ENCODE results near the gene SPATA6.
"Not testable (repeated sequence)": the region's sequence is repeated elsewhere in the genome, so short reads cannot be mapped to it uniquely, and the experiment has no call there.

The SPATA6 gene

DNA sequence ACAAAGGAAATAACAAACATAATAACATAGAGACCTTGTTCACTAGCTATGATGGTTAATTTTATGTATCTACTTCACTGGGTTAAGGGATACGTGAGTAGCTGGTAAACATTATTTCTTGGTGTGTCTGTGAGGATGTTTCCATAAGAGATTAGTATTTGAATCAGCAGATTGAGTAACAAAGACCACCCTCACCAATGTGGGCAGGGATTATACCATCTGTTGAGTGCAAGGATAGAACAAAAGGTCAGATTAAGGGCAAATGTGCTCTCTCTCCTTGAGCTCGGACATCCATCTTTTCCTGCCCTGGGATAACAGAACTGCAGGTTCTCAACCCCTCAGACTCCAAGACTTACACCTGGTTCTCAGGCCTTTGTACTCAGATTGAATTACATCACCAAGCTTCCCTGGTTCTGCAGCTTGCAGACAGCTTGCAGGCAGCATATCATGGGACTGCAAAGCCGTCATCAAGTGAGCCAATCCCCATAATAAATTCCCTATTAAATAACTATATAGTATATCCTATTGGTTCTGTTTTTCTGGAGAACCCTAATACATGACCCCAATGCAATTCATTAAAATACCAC lies 9.2 kb downstream of the SPATA6 start:
- DNase-seq (ENCODE audit: low read depth) = no peak

DNA sequence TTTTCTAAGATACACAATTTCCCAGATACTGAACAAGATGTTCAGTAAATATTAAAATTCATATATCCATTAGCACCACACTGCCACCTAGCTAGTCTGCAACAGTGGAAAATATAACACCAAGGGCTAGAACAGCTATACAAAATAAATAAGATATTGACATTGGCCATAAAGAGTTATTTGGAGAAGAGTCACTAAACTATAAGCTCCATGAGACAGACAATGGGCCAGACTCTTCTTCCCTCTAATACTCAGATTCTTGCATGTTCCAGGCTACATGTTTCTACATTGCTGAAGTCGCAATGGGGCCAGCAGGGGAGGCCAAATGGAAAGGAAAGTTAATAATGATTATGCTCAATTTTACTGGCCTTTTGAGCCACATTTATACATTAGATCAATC lies 21.5 kb downstream of the SPATA6 start:
- no peak for DNase-seq (ENCODE audit: low read depth)

DNA sequence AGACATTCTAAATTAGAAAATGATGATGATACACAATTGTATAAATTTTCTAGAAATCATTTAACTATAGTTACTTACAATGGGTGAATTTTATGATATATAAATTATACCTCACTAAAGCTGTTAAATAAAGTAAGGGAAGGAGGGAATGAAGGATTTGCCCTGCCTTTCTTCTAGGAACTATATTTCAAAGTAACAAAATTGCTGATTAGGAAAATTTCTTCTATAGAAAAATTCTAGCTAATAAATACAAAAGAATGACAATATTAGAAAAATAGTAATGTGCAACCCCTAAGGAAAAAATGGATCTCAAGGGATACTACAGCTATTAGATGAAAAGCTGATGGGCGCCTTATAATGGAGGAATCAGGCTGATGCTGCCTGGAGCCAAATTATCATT lies 23.1 kb downstream of the SPATA6 start:
- DNase-seq (ENCODE audit: low read depth) = no peak

DNA sequence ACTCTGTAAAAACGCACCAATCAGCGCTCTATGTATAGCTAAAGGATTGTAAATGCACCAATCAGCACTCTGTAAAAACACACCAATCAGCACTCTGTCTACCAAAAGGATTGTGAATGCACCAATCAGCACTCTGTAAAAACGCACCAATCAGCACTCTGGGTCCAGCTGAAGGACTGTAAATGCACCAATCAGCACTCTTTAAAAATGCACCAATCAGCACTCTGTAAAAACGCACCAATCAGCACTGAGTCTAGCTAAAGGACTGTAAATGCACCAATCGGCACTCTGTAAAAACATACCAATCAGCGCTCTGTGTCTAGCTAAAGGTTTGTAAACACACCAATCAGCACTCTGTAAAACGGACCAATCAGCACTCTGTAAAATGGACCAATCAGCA lies 27.8 kb downstream of the SPATA6 start:
- not testable (repeated sequence) for DNase-seq (ENCODE audit: low read depth)

DNA sequence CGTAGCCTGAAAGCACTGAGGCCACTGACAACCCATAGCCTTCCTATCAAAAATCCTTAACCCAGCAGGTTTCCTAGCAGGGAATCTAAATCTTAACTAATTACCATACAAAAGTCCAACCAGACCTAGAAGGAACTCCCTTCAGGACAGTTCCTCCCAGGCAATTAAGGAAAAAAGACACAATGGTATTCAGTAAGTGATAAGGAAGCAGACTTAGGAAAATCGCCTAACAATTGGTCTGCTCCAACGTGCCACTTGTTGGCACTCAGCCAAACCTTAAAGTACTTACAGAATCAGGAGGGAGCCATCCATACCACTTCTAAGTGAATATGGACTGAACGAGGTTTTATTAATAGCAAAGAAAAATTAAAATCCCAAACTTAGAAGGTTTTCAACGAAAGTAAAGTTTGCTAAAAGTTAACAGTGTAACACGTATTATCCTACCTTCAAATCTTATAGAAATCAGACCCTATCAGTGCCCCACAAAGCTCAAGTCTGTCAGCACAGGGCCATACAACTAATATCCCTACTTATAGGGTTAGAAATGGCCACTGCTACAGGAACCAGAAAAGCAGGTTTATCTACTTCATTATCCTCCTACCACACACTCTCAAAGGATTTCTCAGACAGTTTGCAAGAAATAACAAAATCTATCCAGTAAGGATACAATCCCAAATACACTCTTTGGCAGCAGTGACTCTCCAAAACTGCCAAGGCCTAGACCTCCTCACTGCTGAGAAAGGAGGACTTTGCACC lies 29.0 kb downstream of the SPATA6 start:
- no peak for DNase-seq (ENCODE audit: low read depth)

DNA sequence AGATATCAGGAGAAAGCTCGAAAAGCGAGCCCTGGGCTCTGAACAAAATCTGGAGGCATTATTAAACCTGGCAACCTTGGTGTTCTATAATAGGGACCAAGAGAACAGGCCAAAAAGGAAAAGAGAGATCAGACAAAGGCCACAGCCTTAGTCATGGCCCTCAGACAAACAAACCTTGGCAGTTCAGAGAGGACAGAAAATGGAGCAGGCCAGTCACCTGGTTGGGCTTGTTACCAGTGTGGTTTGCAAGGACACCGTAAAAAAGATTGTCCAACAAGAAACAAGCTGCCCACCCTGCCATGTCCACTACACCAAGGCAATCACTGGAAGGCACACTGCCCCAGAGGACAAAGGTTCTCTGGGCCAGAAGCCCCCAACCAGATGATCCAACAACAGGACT lies 31.2 kb downstream of the SPATA6 start:
- not testable (repeated sequence) for DNase-seq (ENCODE audit: low read depth)

DNA sequence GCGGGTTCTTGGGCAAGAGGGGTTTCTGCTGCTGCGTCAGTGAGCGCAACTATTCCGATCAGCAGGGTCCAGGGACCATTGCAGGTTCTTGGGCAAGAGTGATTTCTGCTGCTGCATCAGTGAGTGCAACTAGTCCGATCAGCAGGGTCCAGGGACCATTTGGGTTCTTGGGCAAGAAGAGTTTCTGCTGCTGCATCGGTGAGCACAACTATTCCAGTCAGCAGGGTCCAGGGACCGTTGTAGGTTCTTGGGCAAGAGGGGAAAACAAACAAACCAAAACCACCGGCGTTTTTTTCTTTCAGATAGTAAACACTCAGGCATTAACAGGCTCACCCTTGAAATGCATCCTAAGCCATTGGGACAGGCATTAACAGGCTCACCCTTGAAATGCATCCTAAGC lies 32.6 kb downstream of the SPATA6 start:
- no peak for DNase-seq (ENCODE audit: low read depth)

DNA sequence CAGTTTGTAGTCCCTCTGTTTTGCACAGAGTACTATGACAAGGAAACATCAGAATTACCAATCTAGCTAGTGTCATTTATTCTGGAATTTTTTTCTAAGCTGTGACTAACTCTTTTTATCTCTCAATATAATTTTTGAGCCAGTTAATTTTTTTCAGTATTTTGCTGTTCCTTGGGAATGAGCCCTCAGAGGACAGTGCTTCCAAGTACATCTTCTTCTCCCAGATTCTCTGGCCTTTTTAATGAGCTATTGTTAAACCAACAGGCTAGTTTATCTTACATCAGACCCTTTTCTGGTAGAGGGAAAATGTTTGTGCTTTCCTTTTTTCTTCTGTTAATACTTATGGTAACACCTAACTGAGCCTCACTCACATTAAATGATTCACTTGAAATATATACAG lies 34.6 kb downstream of the SPATA6 start:
- DNase-seq (ENCODE audit: low read depth) = not testable (repeated sequence)

DNA sequence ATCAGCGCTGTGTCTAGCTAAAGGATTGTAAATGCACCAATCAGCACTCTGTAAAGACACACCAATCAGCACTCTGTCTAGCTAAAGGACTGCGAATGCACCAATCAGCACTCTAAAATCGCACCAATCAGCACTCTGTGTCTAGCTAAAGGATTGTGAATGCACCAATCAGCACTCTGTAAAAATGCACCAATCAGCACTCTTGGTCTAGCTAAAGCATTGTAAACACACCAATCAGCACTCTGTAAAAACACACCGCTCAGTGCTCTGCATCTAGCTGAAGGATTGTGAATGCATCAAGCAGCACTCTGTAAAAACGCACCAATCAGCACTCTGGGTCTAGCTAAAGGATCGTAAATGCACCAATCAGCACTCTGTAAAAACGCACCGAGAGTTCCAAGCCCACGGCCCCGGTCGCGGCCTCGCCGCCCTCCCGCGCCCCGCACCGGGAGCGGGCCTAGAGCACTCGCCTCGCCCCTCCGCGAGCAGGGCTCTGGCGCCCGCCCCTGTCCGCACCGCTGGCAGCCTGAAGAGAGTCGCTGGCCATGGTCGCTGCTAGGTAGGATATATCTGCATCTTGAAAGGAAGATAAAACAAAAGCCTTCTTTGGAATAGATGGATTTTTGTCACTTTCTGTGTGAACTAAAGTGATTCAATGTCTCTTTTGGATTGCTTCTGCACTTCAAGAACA lies 36.5 kb downstream of the SPATA6 start:
- not testable (repeated sequence) for DNase-seq (ENCODE audit: low read depth)

DNA sequence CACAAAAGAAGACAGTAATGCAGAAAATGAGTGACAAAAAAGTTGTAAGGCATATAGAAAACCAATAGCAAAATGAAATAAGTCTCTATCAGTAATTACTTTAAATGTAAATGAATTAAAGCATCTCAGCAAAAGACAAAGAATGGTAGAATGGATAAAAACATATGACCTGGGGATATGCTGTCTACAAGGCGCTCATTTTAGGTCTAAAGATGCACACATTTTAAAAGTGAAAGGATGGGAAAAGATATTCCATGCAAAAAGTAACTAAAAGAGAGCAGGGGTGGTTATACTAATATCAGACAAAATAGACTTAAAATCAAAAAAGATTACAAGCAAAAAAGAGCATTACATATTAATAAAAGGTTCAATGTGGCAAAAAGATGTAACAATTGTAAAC lies 41.2 kb downstream of the SPATA6 start:
- no peak for DNase-seq (ENCODE audit: low read depth)

DNA sequence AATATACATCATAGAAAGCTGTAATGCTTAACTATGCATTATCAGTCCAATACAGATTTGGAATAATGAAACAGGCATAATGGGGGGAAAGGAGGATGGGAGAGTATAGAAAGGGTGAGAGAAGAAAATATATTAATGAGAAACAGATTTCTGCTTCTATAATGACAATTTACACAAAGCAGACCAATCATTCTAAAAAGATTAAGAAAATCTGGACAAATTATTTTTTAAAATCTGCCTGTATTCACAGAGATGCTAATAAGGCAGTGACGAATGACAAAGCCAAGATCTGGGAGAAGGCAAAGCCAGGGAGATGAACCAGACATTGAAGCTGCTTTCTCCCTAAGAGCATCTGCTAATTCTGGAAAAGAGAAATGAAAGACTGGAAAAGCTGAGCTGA lies 50.0 kb downstream of the SPATA6 start:
- DNase-seq (ENCODE audit: low read depth) = no peak

DNA sequence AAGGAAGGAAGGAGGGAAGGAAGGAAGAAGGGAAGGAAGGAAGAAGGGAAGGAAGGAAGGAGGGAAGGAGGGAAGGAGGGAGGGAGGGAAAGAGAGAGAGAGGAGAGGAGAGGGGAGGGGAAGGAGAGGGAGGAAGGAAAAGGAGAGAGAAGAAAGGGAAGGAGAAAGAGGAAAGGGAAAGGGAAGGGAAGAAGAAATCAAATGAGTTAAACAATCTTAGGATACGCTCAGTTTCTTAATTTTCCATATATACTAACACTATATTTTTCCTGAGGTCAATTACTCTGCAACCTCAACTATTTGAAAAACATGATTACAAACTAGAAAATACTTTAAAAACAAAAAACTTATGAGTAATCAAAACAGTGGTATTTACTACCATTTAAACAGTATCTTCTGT lies 53.3 kb downstream of the SPATA6 start:
- no peak for DNase-seq (ENCODE audit: low read depth)

DNA sequence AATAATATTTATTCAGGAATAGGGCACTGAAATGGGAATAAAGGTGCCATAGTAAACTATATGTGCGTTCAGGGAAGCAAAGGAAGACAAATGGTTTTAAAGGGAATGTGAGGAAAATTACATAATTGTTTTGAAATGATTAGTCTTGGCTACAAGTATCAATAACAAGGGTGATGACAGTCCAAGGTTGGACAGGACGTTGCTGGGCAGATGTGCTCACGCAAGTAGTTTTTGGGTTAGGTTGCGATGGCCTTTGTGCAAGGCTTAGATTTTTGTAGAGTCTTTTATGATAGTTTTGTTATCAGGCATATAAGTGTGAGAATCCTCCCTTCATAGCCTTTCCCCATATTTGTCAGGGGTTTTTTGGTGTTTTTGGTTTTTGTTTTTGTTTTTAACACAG lies 57.0 kb downstream of the SPATA6 start:
- DNase-seq (ENCODE audit: low read depth) = no peak

DNA sequence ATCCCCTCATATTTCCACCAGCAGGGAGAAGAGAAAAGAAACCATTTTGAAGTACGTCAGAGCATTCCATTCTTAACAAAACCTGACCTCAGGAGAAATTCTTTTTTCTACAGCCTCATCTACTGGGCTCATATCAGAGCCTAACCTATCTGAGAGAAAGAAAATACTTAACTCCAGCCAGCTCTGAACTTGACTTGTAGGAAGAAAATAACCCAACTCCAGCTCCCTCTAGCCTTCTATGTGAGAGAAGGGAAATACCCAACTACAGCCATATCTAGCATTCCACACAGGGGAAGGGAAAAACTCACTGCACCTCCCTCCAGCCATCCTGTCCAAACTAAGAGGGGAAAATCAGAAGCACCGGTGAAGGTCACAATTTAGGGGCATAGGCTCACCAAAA lies 57.7 kb downstream of the SPATA6 start:
- no peak for DNase-seq (ENCODE audit: low read depth)

DNA sequence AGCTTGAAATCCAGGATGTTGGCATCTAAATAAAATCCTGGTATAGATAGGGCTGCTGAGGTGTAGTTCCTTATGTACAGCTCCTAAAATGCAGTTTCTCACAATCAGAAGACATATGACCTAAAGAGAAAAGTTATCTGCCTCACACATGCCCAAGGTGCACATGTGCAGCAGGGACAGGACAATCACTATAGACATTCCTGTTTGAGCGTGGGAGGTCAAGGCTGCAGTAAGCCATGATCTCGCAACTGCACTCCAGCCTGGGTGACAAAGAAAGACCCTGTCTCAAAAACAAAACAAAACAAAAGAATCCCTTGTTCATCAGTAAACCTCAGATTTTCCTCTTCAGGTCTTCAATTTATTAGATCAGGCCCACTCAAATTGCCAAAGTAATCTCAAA lies 66.1 kb downstream of the SPATA6 start:
- no peak for DNase-seq (ENCODE audit: low read depth)

DNA sequence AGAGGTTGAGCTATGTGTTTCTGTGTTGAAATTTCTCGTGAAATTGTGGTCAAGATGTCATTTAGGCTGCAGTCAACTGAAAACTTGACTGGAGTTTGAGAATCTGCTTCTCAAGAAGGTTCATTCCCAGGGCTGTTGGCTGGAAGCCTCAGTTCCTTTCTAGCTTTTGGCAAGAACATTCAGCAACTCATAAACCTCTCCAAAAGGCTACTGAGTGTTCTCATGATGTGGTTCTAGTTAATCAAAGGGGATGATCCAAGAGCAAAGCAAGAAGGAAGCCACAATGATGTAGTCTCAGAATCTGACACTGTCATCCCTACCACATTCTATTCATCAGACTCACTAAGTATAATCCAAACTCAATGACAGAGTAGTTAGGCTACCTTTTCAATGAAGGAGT lies 66.6 kb downstream of the SPATA6 start:
- no peak for DNase-seq (ENCODE audit: low read depth)

DNA sequence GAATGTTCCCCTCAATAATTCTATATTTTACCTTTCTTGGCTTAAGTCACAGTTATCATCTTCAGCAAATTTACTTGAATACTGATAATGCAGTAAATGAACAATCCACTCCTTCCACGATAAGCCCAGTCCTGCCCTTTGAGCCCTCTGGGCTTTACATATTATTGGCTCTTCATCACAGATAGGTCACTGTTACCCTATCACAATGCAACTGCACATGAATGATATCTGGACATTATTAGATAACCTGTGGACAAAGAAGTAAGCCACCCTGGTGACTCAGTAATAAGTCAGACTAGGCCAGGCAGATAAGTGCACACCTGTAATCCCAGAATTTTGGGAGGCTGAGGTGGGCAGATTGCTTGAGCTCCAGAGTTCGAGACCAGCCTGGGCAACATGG lies 69.4 kb downstream of the SPATA6 start:
- no peak for DNase-seq (ENCODE audit: low read depth)

DNA sequence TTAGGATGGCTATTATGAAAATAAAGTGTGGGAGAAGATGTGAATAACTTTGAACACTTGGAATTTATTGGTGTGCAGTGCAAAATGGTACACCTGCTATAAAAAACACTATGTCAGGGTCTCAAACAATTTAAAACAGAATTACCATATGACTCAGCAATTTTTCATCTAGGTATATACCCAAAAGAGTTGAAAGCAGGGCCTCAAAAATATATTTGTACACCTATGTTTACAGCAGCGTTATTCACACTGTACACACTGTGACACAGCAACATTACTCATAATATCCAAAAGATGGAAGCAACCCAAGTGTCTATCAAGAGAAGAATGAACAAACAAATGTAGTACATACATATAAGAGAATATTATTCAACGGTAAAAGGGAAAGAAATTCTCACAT lies 75.8 kb downstream of the SPATA6 start:
- no peak for DNase-seq (ENCODE audit: low read depth)

DNA sequence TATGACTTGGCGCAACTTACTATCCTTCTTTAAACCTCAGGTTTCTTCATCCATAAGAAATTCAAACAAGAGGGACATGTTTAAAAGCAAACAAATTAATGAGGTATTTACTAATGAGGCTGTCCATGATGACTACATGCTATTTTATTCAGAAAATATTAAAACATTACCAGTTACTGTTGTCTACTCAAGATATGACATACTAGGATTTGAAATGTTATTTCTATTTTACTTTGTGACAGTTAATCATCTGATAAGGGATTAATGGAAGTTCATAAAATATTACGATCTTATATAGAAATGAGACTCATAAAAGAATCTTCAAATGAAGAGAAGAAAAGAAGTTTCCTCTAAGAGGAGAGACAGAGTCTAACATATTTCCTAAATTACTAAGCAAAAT lies 80.1 kb downstream of the SPATA6 start:
- no peak for DNase-seq (ENCODE audit: low read depth)

DNA sequence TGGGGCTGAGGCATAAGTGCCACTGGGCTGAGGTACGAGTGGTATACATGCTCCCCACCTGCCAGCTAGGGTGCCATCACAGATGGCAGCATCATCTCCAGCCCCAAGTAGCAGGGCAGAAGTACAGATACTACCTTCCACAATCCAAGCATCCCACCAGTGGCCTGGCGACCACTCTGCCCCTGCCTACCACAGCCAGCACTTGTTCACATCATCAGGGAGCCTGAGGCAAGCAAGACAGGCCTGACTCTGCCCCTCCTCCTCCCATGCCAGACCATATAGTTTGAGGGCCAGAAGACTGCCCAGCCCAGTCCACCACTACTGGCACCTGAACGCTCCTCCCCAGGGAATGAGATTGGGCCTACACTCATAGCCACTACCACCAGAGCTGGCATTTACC lies 84.6 kb downstream of the SPATA6 start:
- no peak for DNase-seq (ENCODE audit: low read depth)

DNA sequence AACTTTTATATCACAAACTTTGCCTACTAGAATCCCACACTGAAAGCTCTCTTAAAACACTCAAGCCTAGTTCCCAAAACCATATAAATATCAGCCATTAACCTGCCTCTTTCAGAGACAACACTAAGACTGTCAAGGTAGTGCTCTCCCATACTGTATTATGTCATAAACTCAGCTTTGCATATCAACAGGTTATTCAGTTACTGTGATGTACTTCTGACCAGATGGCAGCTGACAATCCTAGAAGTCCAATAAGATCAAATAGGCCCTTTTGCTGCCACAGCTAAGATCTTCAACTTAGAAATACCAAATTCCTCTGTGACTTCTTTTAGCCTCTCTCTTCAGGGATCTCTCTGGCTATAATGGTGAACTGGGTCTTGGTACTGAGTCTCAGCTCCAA lies 97.2 kb downstream of the SPATA6 start:
- no peak for DNase-seq (ENCODE audit: low read depth)

DNA sequence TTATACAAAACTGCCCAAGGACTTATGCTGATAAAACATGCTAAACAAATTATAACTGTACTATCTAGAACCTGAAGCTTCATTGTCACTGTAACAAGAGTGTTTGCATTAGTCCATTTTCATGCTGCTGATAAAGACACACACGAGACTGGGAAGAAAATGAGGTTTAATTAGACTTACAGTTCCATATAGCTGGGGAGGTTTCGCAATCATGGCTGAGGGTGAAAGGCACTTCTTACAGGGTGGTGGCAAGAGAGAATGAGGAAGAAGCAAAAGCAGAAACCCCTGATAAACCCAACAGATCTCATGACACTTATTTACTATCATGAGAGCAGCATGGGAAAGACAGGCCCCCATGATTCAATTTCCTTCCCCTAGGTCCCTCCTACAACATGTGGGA lies 100.4 kb downstream of the SPATA6 start:
- no peak for DNase-seq (ENCODE audit: low read depth)

DNA sequence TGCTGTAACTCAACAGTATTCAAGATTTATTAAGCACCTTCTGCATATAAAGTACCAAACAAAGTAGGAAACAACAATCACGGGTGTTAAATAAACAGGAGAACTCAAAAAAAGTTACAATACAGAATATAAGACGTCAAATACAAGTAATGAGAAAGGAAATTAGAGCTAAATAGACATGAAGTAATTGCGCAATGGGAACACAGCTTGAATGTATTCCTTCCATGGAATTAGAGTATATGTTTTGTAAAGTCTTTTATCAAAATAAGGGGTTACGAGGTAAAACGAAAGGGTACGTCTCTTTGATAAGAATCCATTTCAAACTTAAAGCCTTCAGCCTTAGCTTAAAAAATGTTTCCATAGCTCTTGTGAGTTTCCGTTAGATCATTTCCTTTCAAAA lies 109.1 kb downstream of the SPATA6 start:
- no peak for DNase-seq (ENCODE audit: low read depth)

DNA sequence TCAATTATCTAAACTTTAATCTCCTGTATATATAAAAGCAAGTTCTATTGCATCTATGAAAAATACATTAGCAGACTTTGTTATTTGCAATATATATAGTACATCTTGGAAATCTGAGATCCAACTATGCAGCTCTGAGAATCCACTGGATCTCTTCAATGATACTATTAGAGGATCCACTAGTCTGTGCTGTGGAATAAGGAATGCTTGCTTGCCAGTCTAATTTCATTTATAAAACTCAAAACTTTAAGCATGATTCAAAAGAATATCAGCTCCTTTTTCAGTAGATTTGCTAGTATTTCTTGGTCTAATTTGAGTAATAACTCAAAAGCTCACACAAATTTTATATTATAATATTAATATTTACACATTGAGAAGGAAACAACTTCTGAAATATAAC lies 115.1 kb downstream of the SPATA6 start:
- DNase-seq (ENCODE audit: low read depth) = no peak

Data from activated T-helper 9 cell treated with anti-CD3 and anti-CD28 coated beads, Interleukin-2, amount 50 U/mL, for 16 hours (primary cell).